EH (cell line): ENCODE results near the gene MTSS2.
"Not testable (repeated sequence)": the region's sequence is repeated elsewhere in the genome, so short reads cannot be mapped to it uniquely, and the experiment has no call there.

Source experiments
- DNase-seq: peaks from one replicate; pipeline ENCODE4 v3.0.0-alpha.2; 2015; ENCODE audit warnings: low read depth

MTSS2 gene

GRCh38 chr16:70651524-70651923 lies 34.3 kb downstream of the MTSS2 start:
- DNase-seq: peak; percentile 29

- DNase-seq: no peak
These were observed 35.6 kb downstream of the MTSS2 start for GRCh38 chr16:70650216-70650615.

- DNase-seq: peak; percentile 60
These were observed 36.6 kb downstream of the MTSS2 start for GRCh38 chr16:70649300-70649699.

- DNase-seq: no peak
These were observed 37.2 kb downstream of the MTSS2 start for GRCh38 chr16:70648606-70649005.

GRCh38 chr16:70647441-70648359 lies 38.2 kb downstream of the MTSS2 start:
- DNase-seq: no peak

- no peak for DNase-seq
These were observed 39.3 kb downstream of the MTSS2 start, which contains the start of gene IL34 for GRCh38 chr16:70646260-70647241. IL34 (plus strand) TSS chr16:70646559; CDS start chr16:70646948, 389 bp downstream.

GRCh38 chr16:70644763-70645597 lies 40.9 kb downstream of the MTSS2 start:
- DNase-seq: no peak

- not testable (repeated sequence) for DNase-seq
These were observed 42.6 kb downstream of the MTSS2 start for GRCh38 chr16:70643264-70643663.

GRCh38 chr16:70642633-70643032 lies 43.2 kb downstream of the MTSS2 start:
- DNase-seq: no peak

GRCh38 chr16:70638814-70639792 lies 46.8 kb downstream of the MTSS2 start:
- peak; percentile 78 for DNase-seq
